GM19324 (cell line): ENCODE data around the gene CALCB.
A peak's percentile ranks its signal among the peaks of the same experiment; 100 is the strongest.

Experiments
- ATAC-seq: cut with Tn5 transposase; IDR thresholded peaks from one replicate; pipeline ENCODE4 v1.9.1; 2021; ENCODE audit warnings: mild to moderate bottlenecking, moderate library complexity; ENCODE audit not compliant: unreplicated experiment, low FRiP score

The CALCB gene

DNA sequence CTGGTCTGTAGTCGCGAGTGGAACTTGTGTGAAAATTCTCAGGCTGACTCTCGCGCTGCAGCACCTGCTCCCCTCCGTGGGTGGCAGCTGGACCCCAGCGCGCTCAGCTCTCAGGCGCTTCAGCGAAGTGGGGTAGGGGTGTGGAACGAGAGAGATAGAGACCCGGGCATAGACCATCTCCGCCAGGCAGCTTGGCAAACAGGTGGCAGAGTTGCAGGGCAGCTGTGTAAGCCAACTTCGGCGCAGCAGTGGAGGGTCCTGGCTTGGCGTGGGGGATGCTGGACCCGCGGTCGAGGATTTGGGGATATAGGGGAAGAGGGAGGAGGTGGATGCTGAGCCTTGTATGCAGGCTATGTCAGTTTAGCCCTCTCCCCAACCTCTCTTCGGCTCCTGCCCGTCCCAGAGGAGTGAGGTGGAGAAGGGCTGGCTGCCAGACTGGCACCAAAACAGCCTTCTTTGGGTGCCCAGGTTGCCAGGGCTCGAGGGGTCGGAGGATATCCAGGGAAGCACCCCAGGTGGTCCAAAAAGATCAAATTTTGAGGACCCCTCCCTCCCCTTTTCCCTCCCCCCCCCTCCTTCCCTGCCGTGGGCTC, 746 bp upstream of the CALCB start:
- ATAC-seq = no peak

DNA sequence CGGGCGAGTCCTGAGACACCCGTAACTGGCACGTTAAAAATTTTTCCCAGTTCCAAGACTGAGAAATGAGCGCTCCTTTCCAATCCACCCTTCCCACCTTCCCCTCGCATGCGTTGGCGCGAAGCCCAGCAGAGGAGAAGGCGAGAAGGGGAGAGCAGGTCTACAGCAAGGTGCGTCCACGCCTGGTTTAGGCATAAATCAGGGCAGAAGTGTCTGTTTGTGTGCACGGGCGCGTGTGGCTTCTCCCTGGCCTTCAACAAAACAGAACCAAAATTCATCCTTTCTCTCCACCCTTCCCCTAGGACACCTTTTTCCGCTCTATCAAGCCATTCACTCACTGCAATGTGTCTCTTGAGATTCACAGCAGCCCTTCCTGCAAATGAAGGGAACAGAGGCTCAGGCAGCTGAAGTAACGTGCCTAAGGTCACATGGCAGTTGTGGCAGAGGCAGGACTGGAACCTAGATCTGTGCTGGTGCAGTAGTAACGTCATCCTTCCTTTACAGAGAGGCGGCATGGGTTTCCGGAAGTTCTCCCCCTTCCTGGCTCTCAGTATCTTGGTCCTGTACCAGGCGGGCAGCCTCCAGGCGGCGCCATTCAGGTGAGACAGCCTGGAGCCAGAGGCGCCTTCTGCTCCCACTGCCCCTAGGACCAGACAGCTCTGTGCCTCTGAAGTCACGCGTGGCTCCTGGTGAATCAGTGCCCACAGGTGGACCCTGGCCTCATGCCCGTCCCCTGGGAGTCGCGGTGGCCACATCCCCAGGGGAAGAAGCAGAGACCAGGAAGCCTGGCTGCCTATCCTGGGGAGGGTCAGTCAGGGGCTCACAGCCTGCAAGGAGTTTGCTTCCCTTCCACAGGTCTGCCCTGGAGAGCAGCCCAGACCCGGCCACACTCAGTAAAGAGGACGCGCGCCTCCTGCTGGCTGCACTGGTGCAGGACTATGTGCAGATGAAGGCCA, 1.1 kb downstream of the CALCB start:
- ATAC-seq = peak; percentile 91

DNA sequence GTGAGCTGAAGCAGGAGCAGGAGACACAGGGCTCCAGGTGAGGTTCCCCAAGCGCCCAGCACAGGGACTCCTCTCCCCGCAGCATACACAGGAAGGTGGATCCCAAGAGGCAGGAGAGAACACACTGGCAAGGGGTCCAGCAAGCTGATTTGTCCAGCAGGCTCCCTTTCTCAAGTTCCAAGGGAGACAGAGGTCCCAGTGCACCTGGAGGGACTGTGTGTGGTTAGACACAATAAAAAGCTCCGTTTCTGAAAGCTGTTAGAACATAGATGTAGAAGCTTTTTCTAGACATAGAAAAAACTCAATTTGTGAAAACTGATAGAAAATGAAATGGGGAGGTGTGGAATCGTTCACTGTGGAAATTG, 1.8 kb downstream of the CALCB start:
- ATAC-seq = peak; percentile 3

DNA sequence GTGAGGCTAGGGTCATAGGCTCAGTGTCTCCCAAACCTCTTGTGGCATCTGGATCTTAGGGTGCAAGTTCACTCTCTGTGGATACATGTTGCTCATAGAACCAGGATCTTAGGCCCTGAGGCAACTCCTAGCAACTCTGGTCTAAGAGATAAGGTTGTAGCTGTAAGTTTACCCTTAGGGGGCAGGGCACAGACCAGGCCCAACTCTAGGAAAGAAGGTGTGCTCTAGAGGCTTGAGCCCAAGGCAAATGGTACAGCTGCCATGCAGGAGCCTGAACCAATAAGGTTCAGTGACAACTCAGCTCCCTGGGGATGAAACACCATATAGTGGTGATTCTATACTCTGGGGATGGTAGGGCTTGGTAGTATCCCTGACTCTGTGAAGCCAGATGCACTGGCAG, 17.8 kb downstream of the CALCB start:
- ATAC-seq = no peak

DNA sequence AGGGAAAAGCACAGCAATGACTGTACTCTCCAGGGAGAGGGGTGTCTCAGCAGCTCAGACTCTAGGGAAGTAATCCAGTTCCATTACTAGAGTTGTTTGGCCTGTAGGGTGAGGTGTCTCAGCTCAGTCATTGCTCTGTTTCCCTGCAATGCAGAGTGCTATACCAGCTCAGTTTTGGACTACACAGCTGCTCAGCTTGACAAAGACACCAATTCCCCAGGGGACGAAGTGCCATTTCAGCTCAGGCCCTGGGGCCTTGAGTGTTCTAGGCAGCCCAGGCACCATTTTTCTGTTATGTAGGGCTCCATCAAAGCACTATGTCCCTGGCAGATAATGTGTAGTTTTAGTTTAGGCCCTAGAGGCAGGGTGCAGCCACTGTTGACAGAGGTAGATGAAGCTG, 18.2 kb downstream of the CALCB start:
- ATAC-seq = no peak

DNA sequence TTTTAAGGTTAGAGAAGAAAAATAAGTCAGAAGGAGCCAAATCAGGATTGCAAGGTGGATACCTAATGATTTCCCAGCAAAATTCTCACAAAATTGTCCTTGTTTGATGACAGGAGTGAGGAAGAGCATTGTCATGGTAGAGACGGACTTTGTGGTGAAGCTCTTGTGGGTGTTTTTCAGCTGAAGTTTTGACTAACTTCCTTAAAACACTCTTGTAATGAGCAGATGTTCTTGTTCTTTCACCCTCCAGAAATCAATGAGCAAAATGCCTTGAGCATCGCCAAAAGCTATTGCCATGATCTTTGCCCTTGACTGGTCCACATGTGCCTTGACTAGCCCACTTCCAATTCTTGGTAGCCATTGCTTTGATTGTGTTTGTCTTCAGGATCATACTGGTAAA, 20.0 kb downstream of the CALCB start:
- ATAC-seq = no peak

DNA sequence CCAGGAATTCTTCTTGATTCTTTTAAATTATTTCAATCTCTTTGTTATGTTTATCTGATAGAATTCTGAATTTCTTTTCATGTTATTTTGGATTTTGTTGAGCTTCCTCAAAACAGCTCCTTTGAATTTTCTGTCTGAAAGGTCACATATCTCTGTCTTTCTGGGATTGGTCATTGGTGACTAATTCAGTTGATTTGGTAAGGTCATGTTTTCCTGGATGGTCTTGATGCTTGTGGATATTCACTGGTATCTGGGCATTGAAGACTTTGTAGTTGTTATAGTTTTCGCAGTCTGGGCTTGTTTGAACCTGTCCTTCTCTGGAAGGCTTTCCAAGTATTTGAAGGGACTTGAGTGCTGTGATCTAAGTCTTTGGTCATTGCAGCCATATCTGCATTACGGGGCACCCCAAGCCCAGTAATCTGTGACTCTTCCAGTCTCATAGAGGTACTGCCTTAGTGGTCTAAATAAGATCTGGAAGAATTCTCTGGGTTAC, 22.4 kb downstream of the CALCB start:
- no peak for ATAC-seq

DNA sequence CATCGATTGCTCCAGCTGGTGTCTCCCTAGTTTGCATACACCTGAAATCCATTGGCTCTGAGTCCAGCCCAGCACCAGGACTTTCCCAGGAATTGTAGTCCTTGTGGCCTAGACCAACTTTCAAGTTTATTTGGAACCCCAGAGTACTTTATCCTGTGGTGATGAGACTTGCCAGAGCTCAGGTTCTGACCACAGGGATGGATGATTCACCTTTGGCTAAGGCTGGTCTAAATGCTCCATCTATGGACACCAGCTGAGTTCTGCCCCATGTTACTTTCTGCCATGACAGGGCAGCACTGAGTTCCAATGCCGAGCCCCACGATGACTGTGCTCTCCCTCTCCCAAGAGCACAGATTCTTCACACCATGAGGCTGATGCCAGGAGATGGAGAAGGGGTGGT, 24.0 kb downstream of the CALCB start:
- no peak for ATAC-seq

DNA sequence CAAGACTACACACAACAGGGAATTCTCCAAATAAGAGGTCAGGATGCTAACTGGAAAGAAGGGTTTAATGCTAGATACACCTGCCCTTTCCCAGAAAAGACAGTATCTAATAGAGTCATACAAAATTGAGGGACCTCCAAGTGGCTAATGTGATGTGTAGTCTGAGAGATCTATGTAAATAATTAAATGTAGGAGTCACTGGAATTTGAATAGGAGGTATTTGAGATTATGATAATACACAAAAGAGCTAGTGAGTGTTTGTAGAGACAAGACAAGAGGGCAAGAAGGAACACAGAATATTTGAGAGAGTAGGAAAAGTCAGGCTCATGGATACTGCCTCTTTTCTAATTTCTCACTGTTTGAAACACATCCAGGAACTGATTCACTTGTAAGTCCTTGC, 25.9 kb downstream of the CALCB start:
- ATAC-seq = no peak

DNA sequence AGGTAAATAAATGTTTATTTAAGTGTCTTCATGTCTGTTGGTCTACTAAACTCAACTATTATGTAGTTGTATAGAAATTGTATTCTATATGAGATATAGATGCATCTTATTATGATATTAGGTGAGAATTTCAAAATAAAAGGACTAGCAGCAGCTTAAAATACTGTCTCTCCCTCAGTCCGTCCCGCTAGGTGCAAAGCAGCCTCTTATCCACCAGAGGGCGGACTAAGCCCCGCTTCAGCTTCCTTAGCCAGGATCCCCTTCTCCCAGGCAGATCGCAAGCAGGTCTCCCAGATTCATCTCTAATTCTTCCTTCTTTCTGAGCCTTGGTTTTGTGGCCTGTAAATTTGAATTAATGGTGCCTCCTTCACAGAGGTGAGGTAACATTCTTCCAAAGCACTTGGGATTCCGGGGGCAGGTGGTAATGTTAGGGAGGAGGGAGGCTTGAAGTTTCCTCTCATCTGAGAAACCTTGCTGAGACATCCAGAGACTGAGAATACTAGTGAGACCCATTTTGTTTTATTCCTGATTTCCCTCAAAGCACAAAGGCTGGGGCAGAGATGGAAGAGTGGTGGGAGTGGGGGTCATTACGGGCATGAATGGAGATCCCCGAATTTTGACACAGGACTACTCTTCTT, 27.8 kb downstream of the CALCB start:
- ATAC-seq = no peak

DNA sequence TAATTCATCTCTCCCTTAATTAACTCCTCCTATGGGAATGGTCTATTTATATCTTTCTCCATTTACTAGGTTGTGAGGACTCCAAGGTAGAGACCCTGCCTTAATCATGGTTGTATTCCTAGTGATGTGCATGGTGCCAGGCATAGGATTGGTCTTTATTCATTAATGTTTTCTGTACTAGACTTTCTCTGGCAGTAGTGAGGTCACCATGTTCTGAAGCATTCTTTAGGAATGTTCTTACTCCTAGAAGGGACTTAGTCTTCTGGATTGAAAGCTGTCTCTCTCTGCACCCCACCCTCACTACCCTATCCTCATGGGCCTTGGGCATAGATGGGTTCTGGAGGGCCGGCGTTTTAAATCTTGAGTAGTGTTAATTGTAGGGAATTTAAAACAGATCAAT, 30.8 kb downstream of the CALCB start:
- ATAC-seq = no peak

DNA sequence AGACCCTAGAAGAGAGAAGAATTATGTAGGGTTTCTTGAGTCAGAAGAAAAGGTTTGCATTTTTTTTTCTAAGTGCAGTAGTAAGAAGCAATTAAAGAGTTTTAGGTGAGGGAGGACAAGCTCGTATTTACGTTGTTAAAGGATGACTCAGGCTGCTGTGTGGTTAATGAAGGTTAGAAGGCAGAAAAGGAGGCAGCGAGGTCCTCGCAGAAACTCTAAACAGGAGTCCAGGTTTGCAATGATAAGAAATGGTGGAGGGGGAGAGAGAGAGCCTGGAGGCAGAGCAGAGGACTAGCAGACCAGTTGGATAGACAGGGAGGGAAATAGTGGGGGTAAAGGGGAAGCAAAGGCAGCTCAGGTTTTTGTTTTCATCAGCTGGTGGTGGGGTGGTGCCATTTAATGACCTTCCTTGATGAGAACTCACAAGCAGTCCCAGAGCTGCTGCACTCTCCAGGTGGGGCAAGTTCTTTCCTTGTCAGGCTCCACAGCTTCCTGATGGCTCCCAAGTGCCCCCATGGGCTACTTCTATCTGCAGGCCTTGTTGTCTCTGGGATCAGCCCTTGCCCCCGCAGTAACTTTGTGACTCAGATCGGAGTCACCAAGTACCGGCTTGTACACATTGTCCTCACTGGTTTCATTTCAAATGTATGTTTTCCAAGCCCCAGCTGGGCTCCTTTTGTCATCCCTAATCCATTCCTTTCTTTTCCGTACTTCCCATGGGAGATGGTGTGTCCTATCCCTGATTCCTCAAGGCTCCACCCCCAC, 33.0 kb downstream of the CALCB start:
- no peak for ATAC-seq

DNA sequence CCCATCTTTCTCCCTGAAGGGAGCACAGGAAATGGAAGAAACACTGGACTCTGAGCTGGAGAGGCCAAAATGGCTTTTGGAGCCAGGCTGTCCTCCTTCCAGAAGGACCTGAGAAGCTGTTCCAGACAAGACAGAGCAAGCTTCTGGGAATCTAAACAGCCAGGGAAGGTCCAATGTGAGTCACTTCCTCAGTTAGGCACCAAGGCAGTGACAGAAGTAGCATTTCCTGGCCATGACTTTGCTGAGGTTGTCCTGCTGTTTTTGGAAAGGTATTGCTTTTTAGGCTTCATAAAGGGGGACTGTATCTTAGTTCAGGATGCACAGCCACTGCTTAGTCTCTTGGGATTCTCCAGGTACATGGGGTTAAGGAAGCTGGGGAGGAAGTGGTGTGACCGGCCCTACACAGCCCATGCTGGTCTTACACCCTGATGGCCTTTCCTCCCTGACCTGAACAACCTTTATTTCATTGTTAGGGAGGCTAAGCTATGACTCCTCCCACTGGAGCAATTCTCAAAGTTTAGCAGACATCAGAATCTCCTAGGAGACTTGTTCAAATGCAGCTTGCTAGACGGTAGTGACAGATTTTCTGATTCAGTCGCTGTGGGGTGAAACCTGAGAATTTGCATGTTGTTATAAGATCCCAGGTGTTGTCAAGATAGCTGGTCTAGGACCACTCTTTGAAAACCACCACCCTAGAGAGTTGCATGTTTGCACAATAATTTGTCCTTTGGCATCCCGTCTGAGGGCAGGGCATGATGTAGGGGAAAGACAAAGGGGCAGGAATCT, 34.5 kb downstream of the CALCB start:
- peak; percentile 83 for ATAC-seq

DNA sequence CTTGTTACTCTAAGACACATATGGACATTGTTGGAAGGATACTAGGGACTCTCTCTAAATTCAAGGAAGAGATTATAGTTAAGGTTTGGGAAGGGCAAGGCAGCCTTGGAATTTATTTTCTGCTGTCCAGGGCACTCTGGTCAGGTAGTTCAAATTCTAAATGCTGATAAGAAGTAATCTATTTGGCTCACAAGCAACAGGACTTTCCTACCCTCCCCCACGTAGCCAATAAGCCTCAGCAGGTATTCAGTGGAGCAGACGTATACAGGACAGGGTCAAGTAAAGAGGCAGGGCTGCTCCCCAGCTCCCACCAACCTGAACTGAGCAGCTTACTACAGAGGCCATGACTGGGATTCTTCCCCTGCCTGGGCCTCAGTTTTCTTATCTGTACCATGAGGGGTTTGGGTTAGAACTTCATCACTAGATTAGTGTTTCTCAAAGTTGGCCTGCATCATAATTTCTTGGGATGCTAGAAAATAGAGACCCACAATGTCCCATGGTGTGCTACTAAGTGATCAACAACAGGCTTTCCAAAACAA, 35.3 kb downstream of the CALCB start:
- no peak for ATAC-seq

DNA sequence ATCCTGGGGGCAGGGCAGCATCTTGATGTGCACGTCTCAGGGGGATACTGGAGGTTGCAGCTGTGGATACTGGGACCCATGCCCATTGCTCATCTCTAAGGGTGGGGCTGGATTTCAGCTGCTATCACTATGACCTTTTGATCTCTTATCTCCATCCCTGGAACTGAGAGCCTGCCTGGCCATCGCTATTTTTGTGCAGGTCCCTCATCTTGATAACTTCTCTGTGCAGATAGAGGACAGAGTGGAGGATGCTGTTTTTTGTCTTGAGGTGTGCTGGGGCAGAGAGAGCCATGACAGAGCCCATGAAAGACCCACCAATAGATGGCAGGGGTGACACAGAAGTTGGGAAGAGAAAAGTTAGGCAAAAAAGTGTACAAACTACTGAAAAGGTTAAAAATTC, 36.2 kb downstream of the CALCB start:
- ATAC-seq = no peak

DNA sequence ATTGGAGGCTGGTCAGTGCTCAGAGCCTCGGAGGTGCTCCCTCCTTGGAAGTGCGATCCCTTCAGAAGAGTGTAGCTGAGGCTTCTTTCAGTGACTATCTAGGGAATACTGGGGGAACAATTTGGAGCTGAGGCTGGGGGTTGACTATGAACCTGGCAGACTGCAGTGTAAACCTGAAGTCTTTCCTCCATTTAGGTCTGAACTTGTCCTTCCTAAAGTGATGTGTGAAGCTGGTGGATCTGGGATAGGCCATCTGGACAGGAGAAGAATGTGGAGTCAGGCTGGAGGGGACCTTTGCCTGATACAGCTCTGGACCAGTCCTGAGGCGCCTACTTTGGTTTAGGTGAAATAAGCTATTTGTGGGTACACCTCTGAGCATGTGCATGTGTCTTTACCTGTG, 37.8 kb downstream of the CALCB start:
- ATAC-seq = no peak

DNA sequence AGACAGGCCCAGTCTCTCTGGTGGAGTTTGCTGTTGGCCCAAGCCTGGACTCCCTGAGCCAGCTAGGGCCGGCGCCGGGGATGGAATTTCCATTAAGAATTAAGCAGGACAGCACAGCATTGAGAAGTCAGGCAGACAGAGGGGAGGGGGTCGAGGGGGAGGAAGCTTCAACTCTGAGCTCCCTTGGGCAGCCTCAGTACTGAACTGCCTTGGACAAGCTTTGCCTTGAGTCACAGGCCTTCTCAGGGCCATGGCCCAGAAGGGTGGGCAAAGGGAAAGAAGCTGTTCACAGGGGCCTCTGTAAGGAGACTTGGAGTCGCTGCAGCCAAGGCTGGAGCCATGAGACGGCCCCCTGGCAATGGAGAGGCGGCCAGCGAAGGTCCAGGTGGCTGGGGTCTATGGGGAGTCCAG, 38.7 kb downstream of the CALCB start:
- ATAC-seq = no peak

DNA sequence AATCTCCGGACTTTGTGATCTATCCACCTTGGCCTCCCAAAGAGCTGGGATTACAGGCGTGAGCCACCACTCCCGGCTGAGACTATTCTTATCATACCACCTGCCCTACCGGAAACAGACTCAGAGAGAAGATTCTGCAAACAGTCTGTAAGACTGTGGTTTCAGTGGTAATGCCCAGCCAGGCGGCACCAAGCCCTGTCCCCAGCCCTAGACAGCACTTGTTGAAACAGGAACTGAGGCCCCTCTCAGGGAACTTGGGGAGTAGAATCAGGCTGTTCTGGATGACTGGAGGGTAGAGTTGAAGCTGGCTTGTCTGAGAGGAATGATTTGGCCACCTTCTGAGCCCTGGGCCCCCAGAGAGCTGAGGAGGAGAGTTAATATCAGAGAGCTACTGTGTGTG, 40.0 kb downstream of the CALCB start:
- peak; percentile 92 for ATAC-seq
